MM.1S (cell line): Measurements from ENCODE around the gene ZAR1L.

Experiments
- EZH2 ChIP-seq: fragments of 300-600 bp; sonication (generic); optimal IDR thresholded peaks from 2 replicates; pipeline ENCODE3; 2017; ENCODE audit warnings: low read depth, mild to moderate bottlenecking, antibody characterized with exemption, low read length, mixed read lengths
- EZH2phosphoT487 ChIP-seq: fragments of 300-600 bp; sonication (generic); IDR thresholded peaks from 2 replicates; pipeline ENCODE4 v1.6.1; 2018; ENCODE audit warnings: antibody characterized with exemption, low read length
- TF ChIP-seq, protein P1 (sequence below): fragments of 300-600 bp; sonication (generic); IDR thresholded peaks from 2 replicates; pipeline ENCODE4 v1.5.1; 2016; ENCODE audit warnings: antibody characterized with exemption, low read length, mixed read lengths

GRCh38 chr13:32299893-32300292 is 15.3 kb downstream of the ZAR1L start:
- TF ChIP-seq, protein P1, sequence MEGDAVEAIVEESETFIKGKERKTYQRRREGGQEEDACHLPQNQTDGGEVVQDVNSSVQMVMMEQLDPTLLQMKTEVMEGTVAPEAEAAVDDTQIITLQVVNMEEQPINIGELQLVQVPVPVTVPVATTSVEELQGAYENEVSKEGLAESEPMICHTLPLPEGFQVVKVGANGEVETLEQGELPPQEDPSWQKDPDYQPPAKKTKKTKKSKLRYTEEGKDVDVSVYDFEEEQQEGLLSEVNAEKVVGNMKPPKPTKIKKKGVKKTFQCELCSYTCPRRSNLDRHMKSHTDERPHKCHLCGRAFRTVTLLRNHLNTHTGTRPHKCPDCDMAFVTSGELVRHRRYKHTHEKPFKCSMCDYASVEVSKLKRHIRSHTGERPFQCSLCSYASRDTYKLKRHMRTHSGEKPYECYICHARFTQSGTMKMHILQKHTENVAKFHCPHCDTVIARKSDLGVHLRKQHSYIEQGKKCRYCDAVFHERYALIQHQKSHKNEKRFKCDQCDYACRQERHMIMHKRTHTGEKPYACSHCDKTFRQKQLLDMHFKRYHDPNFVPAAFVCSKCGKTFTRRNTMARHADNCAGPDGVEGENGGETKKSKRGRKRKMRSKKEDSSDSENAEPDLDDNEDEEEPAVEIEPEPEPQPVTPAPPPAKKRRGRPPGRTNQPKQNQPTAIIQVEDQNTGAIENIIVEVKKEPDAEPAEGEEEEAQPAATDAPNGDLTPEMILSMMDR: no peak
- TF ChIP-seq EZH2 (no peak), EZH2phosphoT487 (no peak)
